ENCODE results near the gene RAB26. TPM values are rescaled to one million over a fixed set of nuclear protein-coding genes. Genes with fewer than 3 reads are reported as not detected.

The RAB26 gene
- total RNA-seq, 2 experiments from 2014 or later, result 0.68 to 0.70 TPM

DNA sequence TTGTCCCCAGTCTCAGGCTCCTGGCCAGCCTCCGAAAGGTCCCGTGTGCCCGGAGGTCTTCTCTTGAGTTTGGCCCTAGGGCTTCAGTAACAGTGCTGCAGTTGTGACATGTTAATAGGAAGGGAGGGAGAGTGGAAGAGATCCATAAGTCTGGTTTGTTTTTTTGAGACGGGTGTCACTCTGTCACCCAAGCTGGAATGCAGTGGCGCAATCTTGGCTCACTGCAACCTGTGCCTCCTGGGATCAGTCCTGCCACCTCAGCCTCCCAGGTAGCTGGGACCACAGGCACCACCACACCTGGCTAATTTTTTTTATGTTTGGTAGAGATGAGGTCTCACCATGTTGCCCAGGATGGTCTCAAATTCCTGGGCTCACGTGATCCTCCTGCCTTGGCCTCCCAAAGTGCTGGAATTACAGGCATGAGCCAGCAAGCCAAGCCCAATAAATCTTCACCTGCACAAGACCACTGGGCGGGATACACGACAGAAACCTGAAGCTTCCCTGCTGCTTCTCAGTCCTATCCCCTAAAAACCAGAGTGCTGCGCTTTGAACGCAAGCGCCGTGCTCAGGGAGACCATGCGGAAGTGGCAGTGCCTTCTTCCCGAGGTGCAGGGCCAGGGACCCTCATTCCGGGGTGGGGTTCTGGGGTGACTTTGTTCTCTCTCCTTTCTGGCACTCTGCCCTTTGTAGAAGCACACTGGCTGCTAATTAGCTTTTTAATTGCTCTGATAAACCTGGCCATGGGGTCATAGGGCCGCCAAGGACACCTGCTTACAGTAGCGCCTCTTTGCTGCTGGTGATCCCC, 18.0 kb downstream of the RAB26 start:
- H3K36me3 Mint-ChIP-seq, result peaks cover 14% of the 10 kb centered on the region
- DNase-seq (no peak), ATAC-seq (no peak)
- no peak overlapping the region for H3K27ac Mint-ChIP-seq
- no peaks in the 10 kb centered on the region for H3K27me3 Mint-ChIP-seq
- H3K4me3 Mint-ChIP-seq, result no peak overlapping the region
- CTCF ChIA-PET, result no interaction called here
- no peaks in the 10 kb centered on the region for H3K4me1 Mint-ChIP-seq
- H3K9me3 Mint-ChIP-seq (ENCODE audit: low read depth), result no peaks in the 10 kb centered on the region

DNA sequence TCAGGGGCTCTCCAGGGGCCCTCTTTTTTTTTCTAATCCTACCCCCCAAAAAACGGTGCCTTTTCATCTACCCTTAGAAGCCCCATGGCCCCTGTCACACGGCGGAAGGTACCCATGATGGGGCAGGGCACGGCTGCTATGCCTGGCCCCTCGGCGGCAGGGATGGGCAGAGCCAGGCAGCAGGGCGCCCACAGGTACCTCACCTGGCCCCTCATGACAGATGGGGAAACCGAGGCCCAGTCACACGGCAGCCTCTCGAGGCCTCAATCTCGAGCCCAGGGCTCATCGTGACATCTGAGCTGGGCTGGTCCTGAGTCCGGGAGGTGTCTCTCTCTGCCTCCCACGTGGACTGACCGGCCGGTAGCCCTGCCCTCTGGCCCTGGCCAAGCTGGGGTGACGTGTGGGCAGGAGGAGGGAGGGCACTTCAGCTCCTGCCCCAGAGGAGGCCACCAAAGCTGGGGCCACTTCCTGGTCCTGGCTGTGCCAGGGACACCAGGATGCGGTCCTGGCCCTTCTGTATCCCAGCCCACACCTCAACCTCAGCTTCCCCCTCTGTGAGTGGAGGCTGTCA, 18.7 kb downstream of the RAB26 start:
- H3K4me1 Mint-ChIP-seq, result no peaks in the 10 kb centered on the region
- no peak for DNase-seq
- no peak overlapping the region for H3K4me3 Mint-ChIP-seq
- CTCF ChIA-PET, result interaction anchor here (1.1 kb wide), 1 partner anchor 12 kb away, joined by 3 read pairs; the partner anchor contains the start of gene TRAF7
- H3K27ac Mint-ChIP-seq, result no peak overlapping the region
- peaks cover 15% of the 10 kb centered on the region for H3K36me3 Mint-ChIP-seq
- H3K9me3 Mint-ChIP-seq (ENCODE audit: low read depth), result no peaks in the 10 kb centered on the region
- no peaks in the 10 kb centered on the region for H3K27me3 Mint-ChIP-seq
- ATAC-seq, result no peak

DNA sequence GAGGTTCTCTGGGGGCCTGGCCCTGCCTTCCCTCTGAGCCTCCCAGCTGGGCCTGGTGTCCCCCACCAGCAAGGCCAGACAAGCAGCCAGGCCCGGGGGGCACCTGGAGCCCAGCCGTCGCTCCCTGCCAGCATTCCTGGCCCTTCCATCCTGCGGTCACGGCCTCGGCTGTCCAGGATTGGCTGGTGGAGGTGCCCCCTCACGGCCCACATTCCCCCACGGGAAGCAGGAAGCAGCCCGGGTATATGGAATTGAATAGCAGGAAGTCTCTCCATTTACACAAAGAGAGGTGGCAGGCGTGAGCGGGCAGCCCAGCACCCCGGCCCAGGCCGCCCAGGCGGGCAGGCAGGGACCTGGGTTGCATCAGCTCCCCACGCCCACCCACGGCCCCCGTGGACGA, 21.7 kb downstream of the RAB26 start:
- Mint-ChIP-seq H3K4me3 (no peak overlapping the region), H3K27ac (no peak overlapping the region), H3K4me1 (no peaks in the 10 kb centered on the region), H3K9me3 (ENCODE audit: low read depth) (no peaks in the 10 kb centered on the region), H3K27me3 (no peaks in the 10 kb centered on the region), H3K36me3 (peaks cover 10% of the 10 kb centered on the region)
- no peak for ATAC-seq
- no peak for DNase-seq
- CTCF ChIA-PET, result no interaction called here

DNA sequence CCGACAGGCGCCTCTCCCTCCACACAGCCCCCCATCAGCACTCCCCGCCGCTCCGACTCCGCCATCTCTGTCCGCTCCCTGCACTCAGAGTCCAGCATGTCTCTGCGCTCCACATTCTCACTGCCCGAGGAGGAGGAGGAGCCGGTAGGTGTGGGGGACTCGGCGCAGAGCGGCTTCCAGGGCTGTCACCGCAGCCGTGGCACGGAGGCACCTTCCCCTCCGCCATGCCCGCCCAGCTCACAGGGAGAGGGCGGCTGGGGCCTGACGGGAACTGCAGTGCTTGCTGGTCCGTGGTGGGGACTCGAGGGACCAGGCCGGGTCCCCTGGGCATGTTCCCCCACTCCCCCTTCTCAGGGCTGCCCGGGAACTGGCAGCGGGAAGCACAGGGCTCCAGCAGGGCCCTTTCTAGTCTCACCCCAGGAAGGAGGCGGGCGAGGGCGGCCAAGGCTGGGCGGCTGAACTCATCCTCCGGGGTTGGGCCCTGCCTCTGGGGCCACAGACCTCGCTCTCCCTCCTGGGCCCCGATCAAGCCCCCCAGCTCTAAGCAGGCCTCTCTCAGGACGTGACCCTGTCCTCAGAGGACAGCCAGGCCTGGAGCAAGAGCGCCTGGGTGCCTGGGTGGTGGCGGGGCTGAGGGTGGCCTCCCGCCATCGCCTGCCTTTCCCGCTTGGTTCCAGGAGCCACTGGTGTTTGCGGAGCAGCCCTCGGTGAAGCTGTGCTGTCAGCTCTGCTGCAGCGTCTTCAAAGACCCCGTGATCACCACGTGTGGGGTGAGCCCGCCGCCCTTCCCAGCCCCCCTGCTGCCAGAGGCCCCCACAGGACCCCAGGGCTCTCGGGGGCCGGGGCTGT, 22.4 kb downstream of the RAB26 start:
- ATAC-seq, result no peak
- no peak for DNase-seq
- no peaks in the 10 kb centered on the region for H3K9me3 Mint-ChIP-seq (ENCODE audit: low read depth)
- no peaks in the 10 kb centered on the region for H3K27me3 Mint-ChIP-seq
- H3K36me3 Mint-ChIP-seq, result peaks cover 9% of the 10 kb centered on the region
- no peak overlapping the region for H3K4me3 Mint-ChIP-seq
- CTCF ChIA-PET, result no interaction called here
- no peaks in the 10 kb centered on the region for H3K4me1 Mint-ChIP-seq
- H3K27ac Mint-ChIP-seq, result no peak overlapping the region

DNA sequence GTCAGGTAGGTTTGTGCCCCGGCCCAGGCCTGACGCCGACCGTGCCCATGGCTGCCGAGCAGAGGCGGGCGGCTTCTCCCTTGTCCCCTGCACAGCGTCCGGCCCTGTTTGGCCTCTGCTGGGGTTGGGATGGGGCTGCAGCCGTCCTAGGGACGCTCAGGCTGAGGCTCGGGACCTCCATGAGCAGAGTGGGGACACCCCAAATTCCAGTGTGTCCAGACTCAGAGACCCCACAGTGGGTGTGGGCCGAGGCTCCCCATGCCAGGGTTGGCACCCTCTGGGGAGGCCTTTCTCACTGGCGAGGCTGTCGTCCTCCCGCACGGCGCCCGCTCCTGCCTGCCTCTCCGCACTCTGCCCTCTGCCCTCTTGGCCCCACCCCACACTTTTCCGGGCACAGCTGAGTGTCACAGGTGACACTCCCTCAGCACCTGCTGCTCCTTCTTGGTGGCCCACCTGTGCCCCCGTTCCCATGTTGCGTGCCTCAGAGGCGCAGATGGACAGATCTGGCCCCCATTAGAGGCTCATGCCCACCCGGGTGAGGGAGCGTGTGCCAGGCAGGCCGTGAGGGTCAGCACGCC, 23.3 kb downstream of the RAB26 start:
- Mint-ChIP-seq H3K4me1 (no peaks in the 10 kb centered on the region), H3K9me3 (ENCODE audit: low read depth) (no peaks in the 10 kb centered on the region), H3K27me3 (no peaks in the 10 kb centered on the region), H3K36me3 (peaks cover 8% of the 10 kb centered on the region), H3K27ac (no peak overlapping the region), H3K4me3 (no peak overlapping the region)
- CTCF ChIA-PET, result no interaction called here
- DNase-seq, result no peak
- ATAC-seq, result no peak

DNA sequence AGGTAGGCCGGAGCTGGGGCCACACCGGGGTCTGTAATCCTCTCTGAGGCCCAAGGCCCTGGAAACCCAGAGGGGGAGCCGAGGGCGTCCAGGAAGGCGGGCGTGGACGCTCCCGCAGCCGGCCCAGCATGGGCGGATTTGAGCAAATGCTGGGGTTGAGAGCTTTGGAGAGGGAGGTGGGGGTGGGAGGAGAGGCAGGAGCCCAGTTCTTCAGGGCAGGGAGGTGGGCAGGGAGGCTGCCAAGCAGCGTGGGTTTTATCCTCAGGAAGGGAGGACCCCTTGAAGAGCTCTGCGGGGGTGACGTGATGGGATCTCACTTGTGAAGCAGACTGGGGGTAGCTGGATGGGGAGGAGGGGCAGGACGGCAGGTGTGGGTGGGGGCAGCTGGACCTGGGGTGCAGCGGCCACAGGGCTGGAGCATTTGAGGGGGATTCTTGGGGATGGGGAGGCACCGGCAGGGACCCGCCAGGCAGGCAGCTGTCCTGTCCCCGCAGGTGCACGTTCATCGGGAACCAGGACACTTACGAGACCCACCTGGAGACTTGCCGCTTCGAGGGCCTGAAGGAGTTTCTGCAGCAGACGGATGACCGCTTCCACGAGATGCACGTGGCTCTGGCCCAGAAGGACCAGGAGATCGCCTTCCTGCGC, 24.4 kb downstream of the RAB26 start:
- CTCF ChIA-PET, result interaction anchor here (1.6 kb wide), 1 partner anchor 17 kb away, joined by 4 read pairs; the partner anchor contains the start of gene TRAF7
- Mint-ChIP-seq H3K36me3 (peaks cover 12% of the 10 kb centered on the region), H3K9me3 (ENCODE audit: low read depth) (no peaks in the 10 kb centered on the region), H3K4me3 (no peak overlapping the region), H3K27me3 (no peaks in the 10 kb centered on the region), H3K4me1 (no peaks in the 10 kb centered on the region), H3K27ac (no peak overlapping the region)
- ATAC-seq (no peak), DNase-seq (no peak)

DNA sequence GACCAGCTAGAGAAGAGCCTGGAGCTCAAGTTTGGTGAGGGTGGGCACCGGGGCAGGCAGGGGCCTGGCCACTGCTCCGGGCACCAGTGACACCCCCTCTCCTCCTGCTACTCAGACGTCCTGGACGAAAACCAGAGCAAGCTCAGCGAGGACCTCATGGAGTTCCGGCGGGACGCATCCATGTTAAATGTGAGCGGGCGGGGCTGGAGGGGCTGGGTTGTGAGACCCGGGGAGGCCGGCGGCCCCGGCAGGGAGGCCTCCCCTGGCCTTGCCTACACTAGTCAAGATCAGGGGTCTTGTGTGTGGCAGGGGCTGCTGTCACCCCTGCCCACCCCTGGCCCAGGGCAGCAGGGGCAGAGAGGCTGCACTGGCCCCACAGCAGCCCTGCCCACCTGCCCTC, 24.9 kb downstream of the RAB26 start:
- Mint-ChIP-seq H3K27me3 (no peaks in the 10 kb centered on the region), H3K4me3 (no peak overlapping the region), H3K4me1 (no peaks in the 10 kb centered on the region), H3K27ac (no peak overlapping the region), H3K36me3 (peaks cover 12% of the 10 kb centered on the region), H3K9me3 (ENCODE audit: low read depth) (no peaks in the 10 kb centered on the region)
- CTCF ChIA-PET, result interaction anchor here (1.6 kb wide), 1 partner anchor 18 kb away, joined by 4 read pairs; the partner anchor contains the start of gene TRAF7
- ATAC-seq (no peak), DNase-seq (no peak)

DNA sequence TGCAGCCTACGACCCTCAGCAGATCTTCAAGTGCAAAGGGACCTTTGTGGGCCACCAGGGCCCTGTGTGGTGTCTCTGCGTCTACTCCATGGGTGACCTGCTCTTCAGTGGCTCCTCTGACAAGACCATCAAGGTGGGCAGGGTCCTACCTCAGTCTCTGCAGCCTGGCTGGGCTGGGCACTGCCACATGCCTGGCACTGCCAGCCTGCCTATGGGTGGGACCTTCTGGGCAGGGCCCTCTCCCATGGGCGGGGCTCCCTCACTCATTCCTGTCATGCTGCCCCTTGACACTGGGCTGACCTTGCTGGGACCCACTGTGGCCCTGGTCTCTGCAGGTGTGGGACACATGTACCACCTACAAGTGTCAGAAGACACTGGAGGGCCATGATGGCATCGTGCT, 25.5 kb downstream of the RAB26 start:
- H3K36me3 Mint-ChIP-seq, result peaks cover 12% of the 10 kb centered on the region
- H3K27me3 Mint-ChIP-seq, result no peaks in the 10 kb centered on the region
- CTCF ChIA-PET, result interaction anchor here (1.6 kb wide), 1 partner anchor 18 kb away, joined by 4 read pairs; the partner anchor contains the start of gene TRAF7
- H3K4me3 Mint-ChIP-seq, result no peak overlapping the region
- H3K27ac Mint-ChIP-seq, result no peak overlapping the region
- DNase-seq, result no peak
- H3K9me3 Mint-ChIP-seq (ENCODE audit: low read depth), result no peaks in the 10 kb centered on the region
- ATAC-seq, result no peak
- H3K4me1 Mint-ChIP-seq, result no peaks in the 10 kb centered on the region

DNA sequence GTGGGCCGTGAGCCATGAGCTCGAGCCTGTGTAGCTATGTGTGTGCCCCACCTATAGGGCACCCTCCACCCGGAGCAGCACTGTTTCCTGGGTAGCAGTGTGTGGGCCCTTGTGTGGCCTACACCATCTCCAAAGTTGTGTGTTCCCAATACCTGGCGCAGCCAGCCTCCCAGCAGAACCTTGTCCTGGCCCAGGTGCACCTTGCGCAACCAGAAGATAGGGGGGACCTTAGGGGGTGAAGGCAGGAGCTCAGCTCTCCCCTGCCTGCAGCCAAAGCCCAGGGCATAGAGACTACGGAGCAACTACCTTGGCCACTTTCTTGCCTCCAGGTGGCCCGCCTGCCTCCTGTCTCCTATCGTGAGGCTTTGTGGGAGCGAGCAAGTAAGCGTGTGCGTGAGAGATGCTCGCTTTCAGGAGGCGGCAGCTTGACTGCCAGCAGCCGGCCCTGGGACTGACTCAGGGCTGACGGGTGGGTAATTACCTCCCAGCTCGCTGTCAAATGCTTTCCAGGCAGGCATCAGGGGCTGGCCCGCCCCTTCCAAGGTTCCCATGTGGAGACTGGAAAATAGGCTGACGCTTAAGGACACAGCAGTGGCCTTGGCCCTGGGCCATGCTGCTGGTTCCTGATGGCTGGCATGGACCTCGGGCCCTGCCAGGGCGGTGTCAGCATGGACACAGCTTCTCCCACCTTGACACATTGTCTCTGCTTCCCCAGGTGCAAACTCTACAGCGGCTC, 26.1 kb downstream of the RAB26 start:
- H3K36me3 Mint-ChIP-seq, result peaks cover 12% of the 10 kb centered on the region
- CTCF ChIA-PET, result interaction anchor here (1.6 kb wide), 1 partner anchor 19 kb away, joined by 4 read pairs; the partner anchor contains the start of gene TRAF7
- ATAC-seq, result no peak
- H3K4me3 Mint-ChIP-seq, result no peak overlapping the region
- H3K27ac Mint-ChIP-seq, result no peak overlapping the region
- H3K9me3 Mint-ChIP-seq (ENCODE audit: low read depth), result no peaks in the 10 kb centered on the region
- no peak for DNase-seq
- H3K27me3 Mint-ChIP-seq, result no peaks in the 10 kb centered on the region
- H3K4me1 Mint-ChIP-seq, result no peaks in the 10 kb centered on the region

DNA sequence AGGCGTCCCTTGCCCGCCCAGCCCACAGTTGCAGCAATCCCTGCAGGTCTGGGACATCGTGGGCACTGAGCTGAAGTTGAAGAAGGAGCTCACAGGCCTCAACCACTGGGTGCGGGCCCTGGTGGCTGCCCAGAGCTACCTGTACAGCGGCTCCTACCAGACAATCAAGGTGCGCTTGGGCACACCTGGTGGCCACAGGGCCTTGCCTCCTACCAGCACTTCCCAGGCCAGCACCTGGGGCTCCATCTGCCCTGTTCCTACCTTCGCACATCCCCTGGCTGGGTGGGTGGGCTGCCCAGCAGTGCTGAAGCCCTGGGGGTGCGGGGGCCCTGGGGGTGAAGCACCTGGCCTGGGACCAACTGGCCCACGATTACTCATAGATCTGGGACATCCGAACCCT, 27.0 kb downstream of the RAB26 start:
- no peaks in the 10 kb centered on the region for H3K4me1 Mint-ChIP-seq
- CTCF ChIA-PET, result no interaction called here
- no peaks in the 10 kb centered on the region for H3K9me3 Mint-ChIP-seq (ENCODE audit: low read depth)
- no peak for ATAC-seq
- DNase-seq, result no peak
- no peak overlapping the region for H3K27ac Mint-ChIP-seq
- H3K27me3 Mint-ChIP-seq, result no peaks in the 10 kb centered on the region
- no peak overlapping the region for H3K4me3 Mint-ChIP-seq
- peaks cover 12% of the 10 kb centered on the region for H3K36me3 Mint-ChIP-seq

DNA sequence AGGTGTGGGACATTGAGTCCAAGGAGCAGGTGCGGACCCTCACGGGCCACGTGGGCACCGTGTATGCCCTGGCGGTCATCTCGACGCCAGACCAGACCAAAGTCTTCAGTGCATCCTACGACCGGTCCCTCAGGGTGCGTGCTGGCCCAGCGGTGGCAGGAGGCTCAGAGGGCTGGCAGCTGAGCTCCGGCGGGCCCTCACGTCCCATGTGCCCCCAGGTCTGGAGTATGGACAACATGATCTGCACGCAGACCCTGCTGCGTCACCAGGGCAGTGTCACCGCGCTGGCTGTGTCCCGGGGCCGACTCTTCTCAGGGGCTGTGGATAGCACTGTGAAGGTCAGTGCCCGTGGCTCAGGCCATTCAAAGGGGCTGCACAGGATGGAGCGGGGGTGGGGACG, 27.6 kb downstream of the RAB26 start:
- Mint-ChIP-seq H3K4me1 (no peaks in the 10 kb centered on the region), H3K4me3 (no peak overlapping the region), H3K36me3 (peaks cover 12% of the 10 kb centered on the region), H3K9me3 (ENCODE audit: low read depth) (no peaks in the 10 kb centered on the region), H3K27ac (peak overlapping the region; percentile 54), H3K27me3 (no peaks in the 10 kb centered on the region)
- ATAC-seq (no peak), DNase-seq (no peak)
- CTCF ChIA-PET, result no interaction called here

DNA sequence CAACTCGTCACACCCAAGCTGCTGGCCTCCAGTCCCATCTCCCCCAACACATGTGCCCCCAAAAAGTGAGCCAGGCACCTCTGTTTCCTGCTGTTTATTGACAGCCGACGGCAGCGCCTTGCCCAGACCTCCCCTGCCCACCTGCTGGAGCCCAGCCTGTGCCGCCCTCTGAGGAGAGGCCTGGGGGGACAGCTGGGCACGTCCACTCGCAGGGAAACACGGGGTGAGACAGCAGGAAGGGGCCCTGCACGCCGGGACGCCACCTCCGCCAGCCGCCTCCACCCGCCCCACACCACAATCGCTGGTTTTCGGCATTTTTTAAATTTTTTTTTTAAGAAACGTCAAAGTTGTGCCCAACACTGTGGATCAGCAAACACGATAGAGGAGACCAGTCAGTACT, 28.7 kb downstream of the RAB26 start:
- Mint-ChIP-seq H3K36me3 (peaks cover 9% of the 10 kb centered on the region), H3K27me3 (no peaks in the 10 kb centered on the region), H3K9me3 (ENCODE audit: low read depth) (no peaks in the 10 kb centered on the region), H3K4me3 (no peak overlapping the region), H3K4me1 (no peaks in the 10 kb centered on the region), H3K27ac (no peak overlapping the region)
- ATAC-seq (no peak), DNase-seq (no peak)
- CTCF ChIA-PET, result no interaction called here
